HUES64 (cell line): Measurements from ENCODE around the gene NUP93.
"Not testable (repeated sequence)": the region's sequence is repeated elsewhere in the genome, so short reads cannot be mapped to it uniquely, and the experiment has no call there.

ENCODE experiments used
- H3K27ac ChIP-seq: 2 replicates; pipeline ENCODE4 v1.7.0; 2013; ENCODE audit warnings: low read depth, low read length, inconsistent platforms
- H3K27me3 ChIP-seq: 2 replicates; pipeline ENCODE4 v1.6.1; 2013; ENCODE audit warnings: mild to moderate bottlenecking, low read length; ENCODE audit not compliant: insufficient read depth
- H3K36me3 ChIP-seq: 2 replicates; pipeline ENCODE4 v1.6.1; 2013; ENCODE audit warnings: mild to moderate bottlenecking, low read length; ENCODE audit not compliant: insufficient read depth
- H3K4me1 ChIP-seq: 2 replicates; pipeline ENCODE4 v1.6.1; 2013; ENCODE audit warnings: mild to moderate bottlenecking, low read length, moderate library complexity; ENCODE audit not compliant: insufficient read depth
- H3K4me3 ChIP-seq: 2 replicates; pipeline ENCODE4 v1.5.1; 2013; ENCODE audit warnings: mild to moderate bottlenecking, low read length, moderate library complexity
- H3K9ac ChIP-seq: 2 replicates; pipeline ENCODE4 v1.6.1; 2013; ENCODE audit warnings: mild to moderate bottlenecking, low read depth, low read length
- H3K9me3 ChIP-seq: 2 replicates; pipeline ENCODE4 v1.6.1; 2013; ENCODE audit warnings: low read depth, low read length; ENCODE audit not compliant: insufficient read depth
- WGBS: fragments of 150-250, 120-280 bp; methylation state at CpG from one replicate; pipeline ENCODE4 v1.1.7; 2013; ENCODE audit warnings: missing lambda C conversion rate; 5-methylcytosine and 5-hydroxymethylcytosine counted together

Gene NUP93

DNA sequence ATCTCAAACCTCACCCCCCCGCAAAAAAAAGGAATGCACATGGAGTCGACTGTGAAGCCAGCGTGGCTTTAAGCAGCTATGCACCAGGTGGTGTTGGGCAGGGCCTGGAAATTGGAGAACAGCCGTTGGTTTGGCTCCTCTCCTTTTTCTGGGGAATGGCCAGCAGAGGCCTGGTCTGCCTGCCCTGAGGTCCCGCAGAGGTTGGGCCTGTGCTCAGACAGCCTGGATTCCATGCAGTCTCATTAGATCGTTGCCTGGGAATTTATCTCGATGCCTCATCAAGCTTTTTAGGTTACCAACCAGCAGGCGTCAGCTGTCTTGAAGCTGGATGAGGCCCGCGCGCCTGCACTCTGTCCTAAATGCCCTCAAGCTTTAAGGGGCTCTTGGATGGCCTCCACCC, 144.9 kb downstream of the NUP93 start:
- no peak overlapping the region for H3K27ac ChIP-seq
- H3K4me1 ChIP-seq, result no peaks in the 10 kb centered on the region
- no peaks in the 10 kb centered on the region for H3K9me3 ChIP-seq
- WGBS, result 88% methylated on average over 11 of the region's 11 CpGs
- H3K36me3 ChIP-seq, result no peaks in the 10 kb centered on the region
- H3K27me3 ChIP-seq, result no peaks in the 10 kb centered on the region
- no peak overlapping the region for H3K9ac ChIP-seq
- no peak overlapping the region for H3K4me3 ChIP-seq

DNA sequence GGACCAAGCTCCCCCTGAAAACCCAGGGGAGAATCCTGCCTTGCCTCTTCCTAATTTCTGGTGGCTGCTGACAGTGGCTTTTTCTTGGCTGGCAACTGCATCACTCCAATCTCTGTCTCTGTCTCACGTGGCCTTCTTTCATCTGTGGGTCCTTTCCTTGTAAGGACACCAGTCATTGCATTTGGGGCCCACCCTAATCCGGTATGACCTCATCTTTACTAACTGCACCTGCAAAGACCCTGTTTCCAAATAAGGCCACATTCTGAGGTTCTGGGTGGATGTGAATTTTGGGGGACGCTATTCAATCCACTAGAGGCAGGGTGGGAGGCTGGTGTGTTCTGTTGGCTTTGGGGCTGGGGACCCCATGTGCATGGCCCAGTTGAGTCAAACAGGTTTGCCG, 146.1 kb downstream of the NUP93 start:
- 86% methylated on average over 4 of the region's 4 CpGs for WGBS
- H3K36me3 ChIP-seq, result no peaks in the 10 kb centered on the region
- H3K4me3 ChIP-seq, result no peak overlapping the region
- H3K27ac ChIP-seq, result no peak overlapping the region
- no peak overlapping the region for H3K9ac ChIP-seq
- no peaks in the 10 kb centered on the region for H3K27me3 ChIP-seq
- no peaks in the 10 kb centered on the region for H3K9me3 ChIP-seq
- H3K4me1 ChIP-seq, result no peaks in the 10 kb centered on the region

DNA sequence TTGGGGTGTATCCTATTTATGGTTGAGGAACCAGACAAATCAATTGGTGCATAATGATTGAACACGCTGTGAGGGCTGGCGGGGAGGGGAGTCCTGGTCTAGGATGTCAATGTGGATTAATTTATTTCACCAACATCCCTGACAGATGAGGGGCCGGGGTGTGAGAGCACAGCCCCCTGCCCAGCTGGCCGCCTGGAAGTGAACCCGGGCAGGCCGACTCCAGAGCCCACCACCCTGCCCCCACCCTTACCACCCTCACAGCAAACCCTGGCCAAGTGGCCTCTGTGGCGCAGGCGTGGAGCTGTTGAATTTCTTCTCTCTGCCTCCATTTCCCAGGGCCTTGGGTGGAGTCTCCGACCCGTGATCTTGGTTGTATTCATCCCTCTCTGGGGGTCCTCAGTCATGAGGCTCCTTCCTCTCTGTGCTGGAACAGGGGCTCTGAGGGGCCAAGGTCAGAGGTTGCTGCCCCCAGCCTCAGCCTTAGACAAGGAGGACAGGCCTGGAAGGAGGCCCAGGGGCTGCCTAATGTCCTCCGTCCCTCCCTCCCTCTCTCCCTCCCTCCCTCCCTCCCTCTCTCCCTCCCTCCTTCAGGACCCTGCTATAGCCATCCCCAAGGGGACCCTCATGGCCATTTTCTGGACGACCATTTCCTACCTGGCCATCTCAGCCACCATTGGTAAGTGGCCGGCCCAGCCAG, 147.7 kb downstream of the NUP93 start:
- H3K9ac ChIP-seq, result no peak overlapping the region
- no peak overlapping the region for H3K27ac ChIP-seq
- H3K4me1 ChIP-seq, result no peaks in the 10 kb centered on the region
- WGBS, result 93% methylated on average over 12 of the region's 13 CpGs
- no peaks in the 10 kb centered on the region for H3K9me3 ChIP-seq
- no peak overlapping the region for H3K4me3 ChIP-seq
- no peaks in the 10 kb centered on the region for H3K36me3 ChIP-seq
- no peaks in the 10 kb centered on the region for H3K27me3 ChIP-seq

DNA sequence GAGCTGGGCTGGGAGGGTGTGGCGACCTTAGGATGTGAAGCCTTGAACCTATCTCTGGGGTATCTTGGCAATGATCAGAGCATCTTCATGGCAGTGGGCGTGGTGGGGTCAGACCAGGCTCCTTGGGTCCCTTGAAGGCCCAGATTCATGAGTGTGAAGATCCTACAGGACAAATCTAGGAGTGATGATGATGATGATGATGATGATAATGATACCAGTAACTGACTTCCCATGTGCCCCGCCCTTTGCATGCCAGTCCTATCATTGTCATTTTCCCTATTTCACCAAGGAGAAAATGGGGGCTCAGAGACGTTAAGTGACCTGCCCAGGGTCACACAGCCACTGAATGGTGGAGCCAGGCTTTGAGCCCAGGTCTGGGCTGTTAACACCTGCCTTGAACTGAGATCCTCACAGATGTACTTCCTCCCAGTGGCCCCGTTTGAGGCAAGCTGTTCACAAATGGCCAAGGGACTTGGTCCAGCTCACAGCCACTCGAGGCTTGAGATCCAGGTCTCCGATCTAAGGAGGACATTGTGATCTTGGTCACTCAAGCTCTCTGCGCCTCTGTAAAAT, 148.4 kb downstream of the NUP93 start:
- no peaks in the 10 kb centered on the region for H3K9me3 ChIP-seq
- no peak overlapping the region for H3K9ac ChIP-seq
- no peak overlapping the region for H3K27ac ChIP-seq
- H3K36me3 ChIP-seq, result no peaks in the 10 kb centered on the region
- no peak overlapping the region for H3K4me3 ChIP-seq
- H3K27me3 ChIP-seq, result no peaks in the 10 kb centered on the region
- 92% methylated on average over 8 of the region's 8 CpGs for WGBS
- no peaks in the 10 kb centered on the region for H3K4me1 ChIP-seq

DNA sequence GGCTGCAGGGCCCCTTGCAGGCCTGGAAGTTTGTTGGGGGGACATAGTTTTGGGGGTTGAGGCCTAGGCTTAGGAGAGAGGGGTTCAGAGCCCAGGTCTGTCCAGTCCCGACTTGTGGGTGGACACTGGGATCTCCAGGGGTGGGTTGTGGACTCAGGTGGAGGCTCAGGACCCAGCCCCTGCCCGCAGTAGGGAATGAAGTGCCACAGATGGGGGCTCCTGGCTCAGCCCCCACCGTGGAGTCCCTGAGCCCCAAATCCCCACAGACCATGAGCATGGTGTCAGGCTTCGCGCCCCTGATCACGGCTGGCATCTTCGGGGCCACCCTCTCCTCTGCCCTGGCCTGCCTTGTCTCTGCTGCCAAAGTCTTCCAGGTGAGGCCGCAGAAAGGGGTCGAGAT, 149.3 kb downstream of the NUP93 start:
- no peaks in the 10 kb centered on the region for H3K36me3 ChIP-seq
- H3K27me3 ChIP-seq, result no peaks in the 10 kb centered on the region
- H3K9ac ChIP-seq, result no peak overlapping the region

DNA sequence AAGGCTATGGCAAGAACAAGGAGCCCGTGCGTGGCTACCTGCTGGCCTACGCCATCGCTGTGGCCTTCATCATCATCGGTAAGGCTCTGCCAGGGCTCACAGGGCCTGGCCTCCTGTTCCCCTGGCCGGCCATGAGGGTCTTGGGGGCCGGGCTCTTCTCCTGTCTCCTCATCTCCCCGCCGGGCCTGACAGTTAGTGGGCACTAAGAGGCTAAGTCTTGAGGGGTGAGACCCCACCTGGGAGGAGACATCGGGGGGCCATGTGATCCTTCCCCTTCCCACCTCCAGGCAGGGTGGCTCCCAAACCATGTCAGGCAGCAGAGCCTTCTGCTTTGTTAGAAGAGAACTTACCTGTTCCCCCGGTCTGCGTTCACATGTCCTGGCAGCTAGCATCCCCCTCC, 150.2 kb downstream of the NUP93 start:
- no peak overlapping the region for H3K4me3 ChIP-seq
- H3K36me3 ChIP-seq, result no peaks in the 10 kb centered on the region
- H3K27ac ChIP-seq, result no peak overlapping the region
- no peaks in the 10 kb centered on the region for H3K4me1 ChIP-seq
- H3K27me3 ChIP-seq, result no peaks in the 10 kb centered on the region
- peaks cover 4% of the 10 kb centered on the region for H3K9me3 ChIP-seq
- H3K9ac ChIP-seq, result no peak overlapping the region
- 94% methylated on average over 12 of the region's 12 CpGs for WGBS

More for the DNA sequence above, 149.3 kb downstream of the NUP93 start:
- no peaks in the 10 kb centered on the region for H3K9me3 ChIP-seq
- no peaks in the 10 kb centered on the region for H3K4me1 ChIP-seq
- no peak overlapping the region for H3K27ac ChIP-seq
- H3K4me3 ChIP-seq, result no peak overlapping the region
- 91% methylated on average over 9 of the region's 9 CpGs for WGBS

DNA sequence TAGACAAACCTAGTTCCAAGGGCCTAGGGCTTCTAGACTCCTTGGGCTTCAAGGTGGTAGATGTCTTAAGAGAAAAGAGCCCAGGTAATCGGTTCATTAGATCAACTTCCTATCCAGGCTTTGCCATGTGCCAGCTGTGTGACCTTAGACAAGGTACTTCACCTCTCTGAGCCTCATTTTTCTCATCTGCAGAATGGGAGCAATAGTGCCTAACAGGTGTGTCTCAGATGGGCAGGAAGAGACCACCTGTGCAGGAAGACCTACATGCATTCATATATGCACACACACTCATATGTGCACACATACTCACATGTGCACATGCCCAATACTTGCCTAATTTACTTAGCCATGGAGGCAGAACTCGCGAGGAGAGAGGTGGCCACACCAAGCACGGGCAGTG, 150.8 kb downstream of the NUP93 start:
- H3K9me3 ChIP-seq, result peaks cover 9% of the 10 kb centered on the region
- no peaks in the 10 kb centered on the region for H3K27me3 ChIP-seq
- WGBS, result 90% methylated on average over 4 of the region's 4 CpGs

DNA sequence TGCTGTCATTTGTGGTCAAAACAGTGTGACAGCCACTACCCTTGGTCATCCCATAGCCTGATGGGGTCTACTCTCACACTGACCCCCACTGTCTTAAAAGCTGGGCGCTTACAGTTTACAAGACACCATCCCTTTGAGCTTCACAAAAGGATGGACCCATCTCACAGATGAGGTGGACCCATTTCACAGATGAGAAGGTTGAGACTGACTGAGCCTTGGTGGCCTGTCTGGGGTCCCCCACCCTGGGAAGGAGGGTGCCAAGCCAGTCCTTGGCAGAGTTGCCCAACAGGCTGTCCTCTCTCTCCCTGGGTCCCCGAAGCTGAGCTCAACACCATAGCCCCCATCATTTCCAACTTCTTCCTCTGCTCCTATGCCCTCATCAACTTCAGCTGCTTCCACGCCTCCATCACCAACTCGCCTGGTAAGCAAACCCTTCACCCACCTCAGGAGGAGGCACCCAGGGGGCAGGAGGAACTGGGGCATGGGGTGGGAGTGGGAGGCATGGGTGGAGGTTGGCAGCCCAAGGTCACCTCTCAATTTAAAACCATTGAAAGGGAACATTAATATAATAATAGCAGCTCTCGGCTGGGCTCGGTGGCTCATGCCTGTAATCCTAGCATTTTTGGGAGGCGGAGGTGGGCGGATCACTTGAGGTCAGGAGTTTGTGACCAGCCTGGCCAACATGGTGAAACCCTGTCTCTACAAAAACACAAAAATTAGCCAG, 152.3 kb downstream of the NUP93 start:
- H3K9ac ChIP-seq, result no peak overlapping the region
- peaks cover 17% of the 10 kb centered on the region for H3K9me3 ChIP-seq
- H3K27me3 ChIP-seq, result no peaks in the 10 kb centered on the region
- H3K4me3 ChIP-seq, result no peak overlapping the region
- no peaks in the 10 kb centered on the region for H3K4me1 ChIP-seq
- no peaks in the 10 kb centered on the region for H3K36me3 ChIP-seq
- no peak overlapping the region for H3K27ac ChIP-seq
- 84% methylated on average over 8 of the region's 8 CpGs for WGBS

More for the DNA sequence above, 150.8 kb downstream of the NUP93 start:
- no peak overlapping the region for H3K9ac ChIP-seq
- H3K27ac ChIP-seq, result no peak overlapping the region
- H3K36me3 ChIP-seq, result no peaks in the 10 kb centered on the region
- H3K4me1 ChIP-seq, result no peaks in the 10 kb centered on the region
- no peak overlapping the region for H3K4me3 ChIP-seq

DNA sequence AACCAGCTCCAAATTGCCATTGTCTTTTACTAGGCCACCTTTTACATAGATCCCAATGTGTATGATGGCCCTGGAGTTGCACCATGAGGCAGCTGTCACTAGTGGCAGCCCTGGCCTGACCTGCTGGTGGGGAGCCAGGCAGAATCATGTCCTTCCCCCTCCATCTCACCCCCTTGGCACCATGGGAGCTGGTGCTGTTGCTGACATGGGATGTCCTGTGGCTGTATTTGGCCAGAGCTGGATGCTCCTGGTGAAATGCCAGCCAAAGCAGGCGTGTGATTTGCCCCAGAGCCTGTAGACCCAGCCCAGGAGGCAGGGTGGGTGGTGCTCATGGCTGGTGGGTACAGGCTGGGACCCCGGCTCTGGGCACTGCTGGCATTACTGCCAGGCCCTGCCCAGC, 153.7 kb downstream of the NUP93 start:
- Histone ChIP-seq H3K4me1 (no peaks in the 10 kb centered on the region), H3K9me3 (peaks cover 17% of the 10 kb centered on the region), H3K9ac (no peak overlapping the region), H3K27ac (no peak overlapping the region), H3K27me3 (no peaks in the 10 kb centered on the region), H3K4me3 (no peak overlapping the region), H3K36me3 (no peaks in the 10 kb centered on the region)
- WGBS, result 96% methylated on average over 2 of the region's 2 CpGs

DNA sequence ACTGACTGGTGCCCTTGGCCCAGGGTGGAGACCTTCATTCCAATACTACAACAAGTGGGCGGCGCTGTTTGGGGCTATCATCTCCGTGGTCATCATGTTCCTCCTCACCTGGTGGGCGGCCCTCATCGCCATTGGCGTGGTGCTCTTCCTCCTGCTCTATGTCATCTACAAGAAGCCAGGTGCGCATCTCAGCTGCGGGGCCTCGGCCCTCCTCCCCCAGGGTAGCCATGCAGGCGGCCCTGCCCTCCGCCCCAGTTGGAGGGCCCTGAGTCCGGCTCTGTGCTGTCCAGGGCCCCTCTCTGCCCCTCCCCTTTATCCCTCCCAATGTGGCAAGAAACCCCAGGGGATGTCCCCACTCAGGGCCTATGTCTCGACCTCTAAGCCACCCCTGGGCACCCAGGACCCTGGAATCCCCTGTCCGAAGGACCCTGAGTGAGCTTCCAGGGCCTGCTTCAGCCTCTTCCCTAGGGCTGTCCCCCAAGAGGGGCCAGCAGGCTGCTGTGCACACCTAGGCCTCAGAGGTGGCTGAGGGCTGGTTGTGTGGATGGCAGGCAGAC, 154.2 kb downstream of the NUP93 start:
- Histone ChIP-seq H3K4me1 (no peaks in the 10 kb centered on the region), H3K27me3 (no peaks in the 10 kb centered on the region), H3K27ac (no peak overlapping the region), H3K36me3 (no peaks in the 10 kb centered on the region), H3K9me3 (peaks cover 17% of the 10 kb centered on the region), H3K4me3 (no peak overlapping the region), H3K9ac (no peak overlapping the region)
- 91% methylated on average over 14 of the region's 14 CpGs for WGBS

DNA sequence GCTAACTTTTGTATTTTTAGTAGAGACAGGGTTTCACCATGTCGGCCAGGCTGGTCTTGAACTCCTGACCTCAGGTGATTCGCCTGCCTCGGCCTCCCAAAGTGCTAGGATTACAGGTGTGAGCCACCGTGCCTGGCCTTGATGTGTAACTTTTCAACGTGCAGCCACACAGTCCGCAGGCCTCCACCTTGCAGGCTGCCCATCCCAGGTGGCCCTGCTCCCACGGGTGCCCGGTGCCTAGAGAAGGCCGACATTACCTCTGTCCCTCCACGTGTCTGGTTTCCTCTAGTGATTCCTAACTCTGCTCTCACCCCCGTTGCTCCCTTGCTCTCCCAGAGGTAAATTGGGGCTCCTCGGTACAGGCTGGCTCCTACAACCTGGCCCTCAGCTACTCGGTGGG, 155.0 kb downstream of the NUP93 start:
- H3K4me3 ChIP-seq, H3K36me3 ChIP-seq, H3K9ac ChIP-seq, H3K4me1 ChIP-seq, H3K27ac ChIP-seq, H3K27me3 ChIP-seq: not testable (repeated sequence)
- peaks cover 17% of the 10 kb centered on the region for H3K9me3 ChIP-seq
- 94% methylated on average over 13 of the region's 13 CpGs for WGBS
